NCI-H2196 (cell line): ENCODE data around the gene CPEB1.
"Not testable (repeated sequence)": the region's sequence is repeated elsewhere in the genome, so short reads cannot be mapped to it uniquely, and the experiment has no call there.

Experiments
- DNase-seq: peaks from one replicate; lab custom pipeline; 2025; ENCODE audit not compliant: unreplicated experiment; lab: John Stamatoyannopoulos, UW

The CPEB1 gene

DNA sequence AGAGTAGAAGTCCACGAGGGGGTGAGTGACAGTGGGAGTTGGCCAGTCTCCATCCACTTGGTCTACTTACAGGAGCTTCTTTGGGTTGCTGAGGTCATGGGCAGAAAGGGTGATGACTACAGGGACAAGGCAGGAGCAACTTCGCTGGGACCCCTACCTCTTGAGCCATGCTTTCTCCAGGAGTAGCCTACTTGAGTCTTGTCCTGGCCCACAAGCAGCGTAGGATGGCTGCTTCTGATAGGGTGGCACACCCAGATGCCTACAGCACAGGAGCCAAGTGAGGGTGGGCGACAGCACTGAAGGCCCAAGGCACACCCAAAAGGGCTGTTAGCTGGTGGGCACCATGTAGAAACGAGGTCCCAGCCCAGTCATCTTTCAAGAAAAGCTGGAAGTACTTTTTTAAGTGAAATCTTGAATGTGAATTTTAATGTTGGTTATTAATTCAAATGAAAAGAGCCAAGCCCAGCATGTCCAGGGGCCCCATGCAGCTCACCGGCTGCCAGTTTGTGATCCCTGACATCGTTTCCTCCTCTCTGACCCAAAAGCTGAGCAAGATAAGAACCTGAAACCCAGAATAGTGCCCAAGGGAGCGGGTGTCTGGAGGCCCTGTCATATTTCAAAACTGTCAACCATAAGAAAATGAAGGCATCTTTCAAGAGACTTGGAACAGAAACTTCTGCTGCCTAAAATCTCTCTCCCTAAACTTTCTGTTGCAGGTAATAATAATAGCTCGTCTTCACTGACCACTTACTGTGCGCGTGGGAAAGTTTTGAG is 2.2 kb upstream of the CPEB1 start:
- DNase-seq: no peak

DNA sequence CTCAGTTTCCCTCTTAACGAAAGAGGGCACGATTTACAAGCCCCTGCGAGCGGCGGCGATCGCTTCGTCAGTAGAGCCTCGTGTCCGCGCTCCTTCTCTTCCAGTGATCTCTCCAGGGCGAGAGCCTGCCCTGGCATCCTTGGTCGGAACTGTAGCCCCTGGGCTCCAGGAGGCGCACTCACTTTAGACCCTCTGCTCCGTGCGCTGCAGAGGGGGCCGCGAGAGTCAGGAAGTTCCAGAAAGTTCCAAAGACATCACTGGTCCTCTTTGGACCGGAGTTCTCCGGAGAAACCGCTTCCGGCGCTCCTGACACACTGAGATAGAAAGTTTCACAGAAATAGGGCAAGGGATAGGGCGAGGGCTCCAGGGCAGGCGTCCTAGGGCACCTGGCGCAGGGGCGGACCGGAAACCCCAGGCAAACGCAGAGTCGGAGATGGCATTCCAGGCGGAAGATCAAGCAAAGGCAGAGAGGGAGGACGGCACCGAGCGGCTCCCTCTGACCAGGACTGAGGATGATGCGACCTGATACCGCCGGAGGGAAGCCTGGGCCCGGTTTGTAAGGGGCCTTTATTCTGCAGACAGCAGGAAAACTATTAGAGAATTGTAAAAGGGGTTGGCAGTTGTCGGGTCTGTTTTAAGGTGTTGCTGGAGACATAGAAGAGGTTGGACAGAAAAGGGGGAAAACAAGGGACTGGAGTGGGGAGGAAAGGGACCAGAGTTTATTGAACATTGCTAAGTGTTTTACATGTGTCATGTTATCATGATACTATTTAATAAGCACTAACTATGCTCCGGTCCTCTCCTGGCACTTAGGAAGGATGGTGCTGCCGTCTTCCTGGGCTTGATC is 1.3 kb upstream of the CPEB1 start:
- no peak for DNase-seq

DNA sequence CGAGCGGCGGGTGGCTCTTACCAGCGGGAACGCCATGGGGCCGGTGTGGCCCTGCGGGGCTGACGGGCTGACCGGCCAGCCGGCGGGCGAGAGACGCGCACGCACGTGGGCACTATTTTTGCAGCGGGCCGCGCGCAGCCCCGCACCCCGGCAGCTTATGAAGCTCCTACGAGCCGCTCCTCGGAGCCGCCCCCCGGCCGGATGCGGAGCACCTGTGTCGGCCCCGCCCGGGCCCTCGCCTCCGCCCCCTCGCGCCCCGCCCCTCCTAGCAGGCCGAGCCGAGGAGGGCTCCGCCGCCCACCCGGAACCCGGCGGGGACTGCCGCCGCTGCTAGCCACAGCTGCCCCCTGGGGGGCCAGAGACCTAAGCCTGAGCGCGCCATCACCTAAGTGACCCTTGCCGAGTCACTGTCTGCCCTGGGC is 683 bp upstream of the CPEB1 start:
- peak; percentile 33 for DNase-seq

DNA sequence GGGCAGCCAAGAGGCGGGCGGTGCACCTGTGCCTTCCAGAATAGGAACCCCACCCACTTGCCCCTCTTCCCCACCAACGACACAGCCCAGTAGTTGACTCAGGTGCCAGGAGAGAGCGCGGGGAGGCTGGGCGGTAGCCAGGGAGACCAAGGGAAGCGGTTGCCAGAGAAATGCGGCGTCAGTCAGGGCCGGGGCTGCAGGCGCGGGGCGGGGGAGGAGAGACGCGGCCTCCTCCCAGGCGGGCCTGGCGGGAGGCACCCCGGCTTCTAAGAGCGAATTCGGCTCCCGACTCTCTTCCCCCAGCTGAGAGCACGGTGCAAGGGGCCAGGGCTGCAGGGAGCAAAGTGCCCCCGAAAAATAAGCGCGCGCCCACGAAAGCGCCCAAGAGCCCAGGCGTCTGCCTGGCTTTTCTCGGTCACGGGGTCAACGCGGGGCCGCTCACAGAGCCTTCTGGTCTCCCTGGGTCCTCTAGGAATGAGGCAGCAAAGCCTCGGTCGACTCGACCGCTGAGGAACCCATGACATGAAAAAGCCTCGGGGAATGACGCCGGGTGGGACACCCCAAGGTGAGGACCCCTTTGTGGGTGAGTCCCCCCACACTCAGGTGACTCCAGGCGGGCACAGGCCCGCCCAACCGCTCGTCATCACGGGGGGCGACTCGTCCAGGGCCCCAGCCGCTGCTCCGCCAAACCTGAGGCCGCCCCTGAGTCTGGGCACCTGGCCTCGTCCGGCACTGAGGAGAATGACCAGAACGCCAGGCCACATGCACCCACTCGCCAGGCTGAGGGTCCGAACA is 716 bp downstream of the CPEB1 start:
- peak; percentile 49 for DNase-seq

DNA sequence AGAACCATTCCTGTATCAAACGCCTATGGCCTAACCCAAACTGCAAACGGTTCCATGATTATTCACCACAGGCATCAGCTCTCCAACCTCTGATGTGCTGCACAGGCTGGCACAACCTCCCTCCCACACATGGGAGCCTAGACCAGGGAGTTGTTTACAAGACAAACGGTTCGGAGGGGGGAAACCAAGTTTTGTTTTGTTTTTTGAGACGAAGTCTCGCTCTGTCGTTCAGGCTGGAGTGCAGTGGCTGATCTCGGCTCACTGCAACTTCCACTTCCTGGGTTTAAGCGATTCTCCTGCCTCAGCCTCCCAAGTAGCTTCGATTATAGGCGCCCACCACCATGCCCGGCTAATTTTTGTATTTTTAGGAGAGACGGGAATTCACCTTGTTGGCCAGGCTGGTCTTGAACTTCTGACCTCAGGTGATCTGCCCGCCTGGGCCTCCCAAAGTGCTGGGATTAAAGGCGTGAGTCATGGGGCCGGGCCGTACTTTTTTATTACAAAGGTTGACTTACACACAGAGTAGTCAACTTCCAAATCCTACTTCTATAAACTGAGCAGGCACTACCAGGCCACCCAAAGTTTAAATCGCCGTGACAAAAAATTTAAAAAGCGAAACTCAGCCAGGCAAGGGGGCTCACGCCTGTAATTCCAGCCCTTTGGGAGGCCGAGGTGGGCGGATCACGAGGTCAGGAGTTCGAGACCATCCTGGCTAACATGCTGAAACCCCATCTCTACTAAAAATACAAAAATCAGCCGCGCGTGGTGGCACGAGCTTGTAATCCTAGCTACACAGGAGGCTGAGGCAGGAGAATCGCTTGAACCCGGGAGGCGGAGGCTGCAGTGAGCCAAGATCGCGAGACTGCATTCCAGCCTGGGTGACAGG is 2.0 kb downstream of the CPEB1 start:
- not testable (repeated sequence) for DNase-seq

DNA sequence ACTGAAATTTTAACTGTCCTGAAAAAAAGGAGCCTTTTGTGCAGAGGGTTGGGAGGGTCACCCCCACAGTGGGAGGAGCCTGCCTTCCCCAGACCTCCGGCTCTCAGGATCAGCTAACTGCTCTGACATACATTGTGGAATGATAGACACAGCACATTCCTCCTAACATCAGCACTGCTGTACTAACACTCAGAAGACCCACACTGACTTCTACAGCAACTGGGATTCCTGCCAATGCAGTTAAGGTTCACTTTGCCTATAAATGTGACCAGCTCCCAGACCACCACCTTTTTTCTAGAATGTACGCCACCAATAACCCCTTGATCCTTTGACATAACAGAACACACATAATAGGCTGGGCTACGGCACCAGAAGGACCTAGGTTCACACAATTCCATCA is 3.2 kb downstream of the CPEB1 start:
- DNase-seq: no peak

DNA sequence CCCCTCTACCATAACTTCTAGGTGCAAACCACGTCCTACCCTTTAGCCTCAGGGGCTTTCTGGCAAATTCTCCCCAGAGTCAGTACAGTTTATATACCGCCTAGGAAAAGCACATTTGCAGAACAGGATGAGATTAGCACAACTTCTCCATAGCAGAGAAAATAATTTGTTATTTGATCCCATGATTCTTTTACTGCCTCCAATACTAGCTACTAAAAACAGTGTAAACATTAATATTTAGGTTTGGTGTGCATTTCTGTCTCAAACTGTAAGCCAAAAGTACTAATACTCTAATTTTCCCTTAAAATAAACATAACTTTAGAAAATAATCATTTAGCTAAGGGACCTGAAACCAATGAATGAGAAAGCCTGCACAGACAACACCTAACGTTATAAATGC is 4.5 kb downstream of the CPEB1 start:
- DNase-seq: no peak

DNA sequence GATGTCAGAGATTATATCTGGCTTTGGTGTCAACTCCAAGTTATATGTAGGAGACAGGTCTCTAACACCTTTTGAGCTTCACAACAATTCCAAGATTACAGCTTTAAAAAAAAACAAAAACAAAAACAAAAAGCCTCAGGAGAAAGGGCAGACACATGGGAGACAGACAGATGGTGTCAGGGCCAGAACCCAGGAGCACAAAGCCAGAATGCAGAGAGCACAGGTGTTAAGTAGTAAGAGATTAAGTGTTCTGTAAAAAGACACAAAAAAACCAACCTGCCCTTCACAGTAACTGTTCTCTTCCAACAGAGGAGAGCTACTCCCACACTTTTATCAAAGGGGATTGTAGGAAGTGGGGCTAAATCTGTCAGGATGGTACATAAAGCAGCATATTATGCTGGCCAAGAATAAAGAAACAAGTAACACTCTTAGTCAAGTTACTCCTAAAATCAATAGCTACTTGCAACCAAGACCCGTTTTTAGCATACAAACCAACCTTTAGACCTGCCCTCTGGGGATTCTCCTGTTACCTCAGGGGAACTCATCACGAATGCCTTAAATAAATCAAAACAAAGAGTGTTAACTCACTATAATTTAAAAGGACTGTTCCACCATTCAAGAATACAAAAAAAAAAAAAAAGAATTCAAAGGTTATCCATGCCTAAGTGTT is 5.9 kb downstream of the CPEB1 start:
- no peak for DNase-seq

DNA sequence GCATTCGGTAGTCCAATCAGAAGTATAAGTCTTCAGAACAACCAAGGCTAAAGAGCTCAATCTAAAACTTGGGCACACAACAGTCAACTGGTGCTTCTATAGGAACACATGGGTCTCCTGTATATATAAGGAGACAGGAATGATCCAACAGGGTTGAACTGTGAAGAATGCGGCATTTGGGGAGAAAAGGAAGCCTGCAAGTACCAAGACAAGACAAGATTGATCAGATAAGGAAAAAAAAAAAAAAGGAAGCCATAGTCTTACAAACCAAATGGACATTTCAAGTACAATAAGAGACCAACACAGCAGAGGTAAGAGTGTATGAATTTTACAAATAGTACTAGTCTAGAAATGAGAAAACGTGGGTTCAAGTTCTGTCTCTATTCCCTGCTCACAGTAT is 6.5 kb downstream of the CPEB1 start:
- DNase-seq: no peak

DNA sequence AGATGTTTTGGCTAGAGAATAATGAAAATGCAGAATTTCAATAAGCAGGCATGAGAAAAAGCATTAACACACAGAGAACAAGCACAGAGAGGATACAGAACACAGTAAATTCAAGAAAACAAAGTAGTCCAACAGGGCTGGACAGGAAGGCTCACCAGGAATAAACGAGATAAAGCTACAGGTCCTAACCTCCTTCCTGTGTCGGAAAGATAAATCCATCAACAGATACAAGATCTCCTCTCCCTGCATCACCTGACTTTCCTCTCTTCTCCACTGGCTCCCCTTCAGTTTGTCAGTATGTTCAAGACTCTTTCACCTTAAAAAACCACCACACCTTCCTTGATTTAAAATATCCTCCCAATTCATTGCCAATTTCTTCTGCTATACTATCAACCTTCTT is 11.4 kb downstream of the CPEB1 start:
- no peak for DNase-seq

DNA sequence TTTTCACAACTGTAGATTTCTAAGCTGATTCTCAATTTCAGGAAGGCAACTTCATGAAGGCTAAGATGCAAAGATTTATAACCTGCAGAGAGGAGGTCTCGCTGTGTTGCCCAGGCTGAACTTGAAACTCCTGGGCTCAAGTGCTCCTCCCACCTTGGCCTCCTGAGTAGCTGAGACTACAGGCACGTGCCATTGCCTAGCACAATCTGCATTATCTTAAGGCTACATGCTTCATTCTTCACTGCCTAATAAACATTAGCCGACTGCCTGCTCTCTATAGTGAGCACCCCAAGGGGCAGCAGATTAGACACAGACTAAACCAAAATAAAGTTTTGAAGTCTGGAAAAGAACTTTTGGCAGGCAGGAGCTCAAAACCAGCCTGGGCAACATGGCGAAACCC is 17.1 kb downstream of the CPEB1 start:
- DNase-seq: no peak

DNA sequence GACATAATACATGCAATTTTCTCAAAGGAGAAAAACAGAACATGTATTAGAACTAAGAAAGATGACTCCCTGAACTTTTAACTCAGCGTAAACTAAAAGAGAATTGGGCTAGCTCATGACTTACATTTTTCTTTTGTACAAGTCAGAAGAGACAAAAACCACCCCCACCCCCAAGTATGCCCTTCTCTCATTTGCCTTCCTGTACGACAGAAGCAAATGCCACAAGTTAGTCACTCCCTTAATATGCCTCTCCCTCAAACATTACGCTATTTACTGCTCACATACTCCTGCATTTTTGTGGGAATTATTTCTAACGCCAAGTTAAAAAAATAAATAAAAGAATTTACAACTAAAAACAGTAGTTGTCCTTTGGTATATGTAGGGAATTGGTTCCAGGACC is 22.0 kb downstream of the CPEB1 start:
- DNase-seq: no peak

DNA sequence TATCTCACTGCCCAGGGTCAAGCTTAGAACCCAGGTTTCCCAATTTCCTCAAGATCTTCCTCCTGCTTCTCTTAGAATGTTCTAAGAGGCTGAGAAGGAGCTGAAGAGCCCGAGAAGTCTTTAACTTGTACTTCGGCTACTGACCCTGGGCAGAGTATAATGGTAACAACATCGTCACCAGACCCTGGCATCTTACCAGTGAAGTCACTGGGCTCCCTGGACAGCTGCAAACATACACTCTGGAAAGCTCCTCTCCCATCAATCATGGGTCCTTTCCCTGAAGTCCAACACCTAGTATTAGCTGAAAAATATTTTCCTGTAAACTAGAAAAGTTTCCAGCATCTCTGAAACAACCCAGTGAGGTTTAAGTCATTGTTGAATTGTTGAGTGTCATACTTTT is 22.7 kb downstream of the CPEB1 start:
- no peak for DNase-seq

DNA sequence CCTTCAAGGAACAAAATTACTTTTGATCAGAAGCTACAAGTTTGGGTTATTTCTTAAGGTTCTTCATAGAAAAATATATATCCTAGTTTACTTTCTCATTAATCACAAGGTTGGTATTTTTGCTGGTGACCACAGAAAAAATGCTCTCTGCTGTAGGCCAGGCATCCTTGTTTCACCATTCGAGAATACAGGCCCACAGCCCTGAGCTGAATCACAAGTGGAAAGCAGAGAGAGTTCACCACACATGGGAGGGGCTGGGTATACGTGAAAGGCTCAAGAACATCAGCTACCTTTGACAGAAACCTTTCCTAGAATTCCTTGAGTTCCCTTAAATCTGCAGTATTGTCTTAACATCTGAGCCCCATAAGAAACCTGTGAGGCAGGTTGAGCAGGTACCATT is 23.2 kb downstream of the CPEB1 start:
- DNase-seq: no peak

DNA sequence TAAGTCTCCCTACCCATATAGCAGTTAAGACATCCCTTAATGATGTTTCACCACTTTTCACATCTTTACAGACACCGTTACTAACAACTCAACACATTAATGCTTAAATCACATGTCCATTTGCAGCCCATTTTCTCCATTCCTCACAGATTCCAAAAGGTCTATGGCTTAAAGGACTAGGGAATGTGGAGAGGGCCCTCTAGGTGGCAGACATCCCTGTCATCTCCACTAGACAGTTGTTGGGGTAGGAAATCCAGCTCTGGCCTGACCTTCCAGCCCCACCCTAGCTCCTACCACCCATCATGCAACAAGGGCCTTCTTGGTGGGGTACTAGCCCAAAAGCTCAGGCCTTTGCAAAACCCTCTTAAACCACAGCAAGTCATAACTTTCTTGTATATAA is 25.2 kb downstream of the CPEB1 start:
- no peak for DNase-seq

DNA sequence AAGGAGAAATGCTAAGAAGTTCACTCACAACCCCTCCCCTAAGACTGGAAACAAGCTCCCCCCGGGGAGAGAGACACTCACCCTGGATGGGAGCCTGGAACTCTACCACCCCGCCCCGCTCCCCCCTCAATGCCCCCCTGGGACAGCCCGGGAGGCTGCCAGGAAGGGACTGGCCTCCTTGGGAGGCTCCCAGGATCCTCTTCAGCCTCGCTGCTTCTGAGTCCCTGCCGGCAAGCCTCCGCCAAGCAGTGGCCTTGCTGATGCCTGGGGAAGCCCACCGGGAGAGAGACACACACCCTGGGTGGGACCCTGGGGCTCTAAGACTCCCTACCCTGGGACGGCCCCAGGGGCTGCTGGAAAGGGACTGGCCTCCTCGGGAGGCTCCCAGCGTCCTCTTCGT is 33.4 kb downstream of the CPEB1 start:
- no peak for DNase-seq

DNA sequence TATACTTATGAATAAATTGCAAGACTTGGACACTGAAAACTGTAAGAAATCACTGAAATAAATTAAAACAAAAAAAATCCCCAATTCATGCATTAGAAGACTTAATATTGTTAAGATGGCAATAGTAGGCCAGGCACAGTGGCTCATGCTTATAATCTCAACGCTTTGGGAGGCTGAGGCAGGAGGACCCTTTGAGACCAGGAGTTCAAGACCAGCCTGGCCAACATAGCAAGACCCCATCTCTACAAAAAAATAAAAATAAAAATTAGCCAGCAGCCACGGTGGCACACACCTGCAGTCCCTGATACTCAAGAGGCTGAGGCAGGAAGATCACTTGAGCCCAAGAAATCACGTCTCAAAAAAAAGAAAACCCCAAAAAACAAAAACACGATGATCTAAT is 35.8 kb downstream of the CPEB1 start:
- no peak for DNase-seq

DNA sequence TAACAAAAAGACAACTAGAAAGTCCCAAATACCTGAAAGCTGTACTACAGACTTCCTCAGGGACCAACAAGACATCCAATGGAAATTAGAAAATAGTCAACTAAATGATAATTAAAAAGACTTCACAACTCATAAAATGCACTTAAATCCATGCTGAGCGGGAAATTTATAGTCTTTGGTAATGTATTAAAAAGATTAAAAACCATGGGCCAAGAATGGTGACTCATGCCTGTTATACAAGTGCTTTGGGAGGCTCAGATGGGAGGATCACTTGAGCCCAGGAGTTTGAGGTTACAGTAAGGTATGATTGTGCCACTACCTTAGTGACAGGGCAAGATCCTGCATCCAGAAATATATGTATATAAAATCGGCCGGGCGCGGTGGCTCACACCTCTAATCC is 45.0 kb downstream of the CPEB1 start:
- DNase-seq: no peak

DNA sequence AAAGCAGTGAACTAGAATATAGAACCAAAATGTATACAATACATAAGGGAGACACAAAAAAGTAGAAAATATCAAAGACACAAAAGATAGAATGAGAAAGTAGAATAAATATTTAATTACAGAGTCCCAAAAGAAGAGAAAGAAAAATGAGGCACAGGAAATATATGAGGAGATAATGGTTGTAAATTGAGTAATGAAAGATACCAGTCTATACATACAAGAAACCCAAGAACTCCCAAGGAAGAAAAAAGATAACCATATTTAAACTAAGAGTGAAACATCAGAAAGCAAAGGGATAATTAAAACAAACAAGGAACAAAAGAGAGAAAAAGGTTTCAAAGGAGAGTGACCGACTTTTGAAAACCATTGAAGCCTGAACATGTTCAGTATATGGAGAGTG is 47.3 kb downstream of the CPEB1 start:
- no peak for DNase-seq

DNA sequence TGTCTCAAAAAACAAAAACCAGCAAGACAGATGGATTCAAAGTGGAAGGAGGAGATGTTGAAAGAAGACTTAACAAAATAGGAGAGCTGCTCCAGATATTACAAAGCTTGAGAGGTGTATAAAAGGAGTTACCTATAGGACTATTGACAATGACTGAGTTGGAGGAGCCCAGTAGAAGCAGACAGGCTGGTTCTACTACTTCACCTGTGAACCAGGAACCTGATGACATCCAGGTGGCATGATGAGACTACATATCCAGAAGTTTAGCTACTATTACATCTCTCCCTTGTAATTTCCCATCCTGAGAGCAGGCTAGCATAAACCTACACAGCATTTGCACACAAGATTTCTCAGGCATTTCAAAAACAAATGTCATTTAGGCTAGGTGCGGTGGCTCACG is 49.3 kb downstream of the CPEB1 start:
- DNase-seq: no peak
